Hepatocyte (in vitro differentiated cells): ENCODE measurements around the gene STMP1. TPM values are rescaled to one million over a fixed set of nuclear protein-coding genes. Genes with fewer than 3 reads are reported as not detected.

Experiments used
- DNase-seq: peaks from one replicate; pipeline ENCODE4 v3.0.0-alpha.2; 2016; ENCODE audit warnings: low spot score
- H2AFZ ChIP-seq: fragments of 200-600 bp; sonication (generic); 2 replicates; pipeline ENCODE4 v1.6.0; 2016; ENCODE audit warnings: antibody characterized with exemption, mild to moderate bottlenecking
- H3K27ac ChIP-seq: fragments of 200-600 bp; sonication (generic); 2 replicates; pipeline ENCODE4 v1.5.1; 2016; ENCODE audit warnings: mild to moderate bottlenecking
- H3K27me3 ChIP-seq: fragments of 200-600 bp; sonication (generic); 2 replicates; pipeline ENCODE4 v1.6.1; 2016
- H3K36me3 ChIP-seq: fragments of 200-600 bp; sonication (generic); replicated peaks from 2 replicates; pipeline ENCODE4 v1.5.1; 2016; ENCODE audit warnings: low read depth; ENCODE audit not compliant: insufficient read depth
- H3K4me1 ChIP-seq: fragments of 200-600 bp; sonication (generic); 2 replicates; pipeline ENCODE4 v1.5.1; 2016; ENCODE audit warnings: mild to moderate bottlenecking, moderate library complexity; ENCODE audit not compliant: insufficient read depth
- H3K4me2 ChIP-seq: fragments of 200-600 bp; sonication (generic); 2 replicates; pipeline ENCODE4 v1.6.0; 2016
- H3K4me3 ChIP-seq: fragments of 200-600 bp; sonication (generic); 2 replicates; pipeline ENCODE4 v1.5.1; 2016; ENCODE audit warnings: mild to moderate bottlenecking
- H3K79me2 ChIP-seq: fragments of 200-600 bp; sonication (generic); 2 replicates; pipeline ENCODE4 v1.6.0; 2017; ENCODE audit warnings: mild to moderate bottlenecking
- H3K9me2 ChIP-seq: fragments of 200-600 bp; sonication (generic); replicated peaks from 2 replicates; pipeline ENCODE4 v1.6.0; 2017; ENCODE audit warnings: mild to moderate bottlenecking; ENCODE audit not compliant: insufficient read depth
- H3K9me3 ChIP-seq: fragments of 200-600 bp; sonication (generic); 2 replicates; pipeline ENCODE4 v1.5.1; 2016; ENCODE audit warnings: low read depth, mild to moderate bottlenecking
- H4K20me1 ChIP-seq: fragments of 200-600 bp; sonication (generic); 2 replicates; pipeline ENCODE4 v1.6.0; 2016; ENCODE audit warnings: mild to moderate bottlenecking; ENCODE audit not compliant: insufficient read depth, poor library complexity, severe bottlenecking
- CTCF ChIP-seq: fragments of 200-600 bp; sonication (generic); IDR thresholded peaks from 2 replicates; pipeline ENCODE4 v1.5.1; 2016; ENCODE audit warnings: antibody characterized with exemption, mild to moderate bottlenecking; ENCODE audit not compliant: poor library complexity
- EZH2 ChIP-seq: fragments of 200-600 bp; sonication (generic); IDR thresholded peaks from 2 replicates; pipeline ENCODE4 v1.6.1; 2016; ENCODE audit warnings: antibody characterized with exemption, mild to moderate bottlenecking, borderline replicate concordance
- EZH2phosphoT487 ChIP-seq: fragments of 200-600 bp; sonication (generic); IDR thresholded peaks from one replicate; pipeline ENCODE4 v1.6.1; 2018; ENCODE audit warnings: antibody characterized with exemption, mild to moderate bottlenecking, low read depth, moderate library complexity; ENCODE audit not compliant: unreplicated experiment, severe bottlenecking
- WGBS: methylation state at CpG from one replicate; pipeline ENCODE4 v1.1.6; 2016; ENCODE audit warnings: low lambda C conversion rate; ENCODE audit errors: missing lambda C conversion rate; 5-methylcytosine and 5-hydroxymethylcytosine counted together
- polyA plus RNA-seq: library from polyadenylated mRNA; unstranded; fragments of >200 nt; fragmentation: Nextera tagmentation; extraction: Ambion mirVana; gene quantifications from 2 replicates; pipeline ENCODE4 v1.2.1, GENCODE V29; 2016
- total RNA-seq: library from RNA; depleted of rRNA; stranded (reverse); fragments of >200 nt; gene quantifications from 2 replicates; pipeline ENCODE4 v1.2.3, GENCODE V29; 2014

STMP1 gene
- total and polyA plus RNA-seq, 2 experiments from 2014 or later = 28.1 to 73.6 TPM

DNA sequence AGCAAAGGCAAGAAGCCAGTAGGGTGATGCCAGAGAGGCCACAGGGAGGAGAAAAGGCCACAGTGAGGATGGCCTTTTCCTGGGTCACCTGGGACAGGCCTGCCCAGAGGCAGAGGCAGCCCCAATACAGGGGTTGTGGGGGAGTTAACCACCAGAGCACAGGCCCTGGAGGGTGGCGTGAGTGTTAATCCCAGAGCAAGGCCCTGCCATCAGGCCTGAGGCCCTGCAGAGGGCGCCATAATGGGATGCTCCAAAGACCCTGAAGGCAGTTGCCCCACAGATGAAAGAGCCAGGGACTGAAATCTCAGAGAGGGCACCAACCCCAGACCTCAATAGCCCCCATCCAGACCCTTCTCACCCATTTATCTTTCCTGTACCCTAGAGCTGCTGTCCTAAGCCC lies 41.8 kb downstream of the STMP1 start:
- H3K4me3 ChIP-seq = no peak overlapping the region
- no peaks in the 10 kb centered on the region for H3K79me2 ChIP-seq
- no peak overlapping the region for H3K4me2 ChIP-seq
- H3K27me3 ChIP-seq = no peaks in the 10 kb centered on the region
- no peaks in the 10 kb centered on the region for H4K20me1 ChIP-seq
- H3K9me3 ChIP-seq = no peaks in the 10 kb centered on the region
- no peak for DNase-seq
- H3K4me1 ChIP-seq = no peaks in the 10 kb centered on the region
- no peak for TF ChIP-seq EZH2phosphoT487
- TF ChIP-seq CTCF = no peak
- TF ChIP-seq EZH2 = no peak
- WGBS = 66% methylated on average over 2 of the region's 2 CpGs
- H3K36me3 ChIP-seq = no peaks in the 10 kb centered on the region
- H3K9me2 ChIP-seq = no peaks in the 10 kb centered on the region
- no peak overlapping the region for H2AFZ ChIP-seq
- H3K27ac ChIP-seq = no peak overlapping the region

- 82% methylated on average over 5 of the region's 5 CpGs for WGBS
- no peak overlapping the region for H3K27ac ChIP-seq
Observed at GRCh38 chr7:135704698-135705097, 42.4 kb downstream of the STMP1 start.

GRCh38 chr7:135706038-135706742 lies 43.9 kb downstream of the STMP1 start:
- Histone ChIP-seq H4K20me1 (no peaks in the 10 kb centered on the region), H3K4me2 (no peak overlapping the region), H3K36me3 (no peaks in the 10 kb centered on the region), H3K27me3 (no peaks in the 10 kb centered on the region), H3K9me3 (no peaks in the 10 kb centered on the region), H3K4me3 (no peak overlapping the region), H2AFZ (no peak overlapping the region), H3K9me2 (no peaks in the 10 kb centered on the region), H3K4me1 (no peaks in the 10 kb centered on the region), H3K27ac (no peak overlapping the region), H3K79me2 (no peaks in the 10 kb centered on the region)
- 94% methylated on average over 20 of the region's 20 CpGs for WGBS
- TF ChIP-seq EZH2phosphoT487 = no peak
- no peak for TF ChIP-seq CTCF
- TF ChIP-seq EZH2 = no peak
- no peak for DNase-seq

More at GRCh38 chr7:135704698-135705097, 42.4 kb downstream of the STMP1 start:
- Histone ChIP-seq H4K20me1 (no peaks in the 10 kb centered on the region), H3K9me3 (no peaks in the 10 kb centered on the region), H3K27me3 (no peaks in the 10 kb centered on the region), H3K9me2 (no peaks in the 10 kb centered on the region), H3K79me2 (no peaks in the 10 kb centered on the region), H3K36me3 (no peaks in the 10 kb centered on the region), H3K4me1 (no peaks in the 10 kb centered on the region), H3K4me2 (no peak overlapping the region), H2AFZ (no peak overlapping the region), H3K4me3 (no peak overlapping the region)
- no peak for DNase-seq
- TF ChIP-seq CTCF (no peak), EZH2phosphoT487 (no peak), EZH2 (no peak)
